Measurements from ENCODE around the gene XPC. TPM values are rescaled to one million over a fixed set of nuclear protein-coding genes. Genes with fewer than 3 reads are reported as not detected.

XPC gene
- total RNA-seq, 1 donor from 2014 or later: 10.4 TPM

- no peak for DNase-seq
- H3K9me3 ChIP-seq (replicated peaks): no peaks in the 10 kb centered on the region
- TF ChIP-seq CTCF (IDR thresholded peaks at IDR 0.05; ENCODE audit: borderline replicate concordance): no peak
- H3K36me3 ChIP-seq: peaks cover 74% of the 10 kb centered on the region
- H3K27ac ChIP-seq (replicated peaks): no peak overlapping the region
- intact Hi-C loops (cut with micrococcal nuclease): no loop called here
- peaks cover 3% of the 10 kb centered on the region for H3K4me1 ChIP-seq
- H3K4me3 ChIP-seq: no peak overlapping the region
- H3K27me3 ChIP-seq (ENCODE audit: low read depth): no peaks in the 10 kb centered on the region
These were observed 7.8 kb downstream of the XPC start for GRCh38 chr3:14170531-14171159.

- intact Hi-C loops (cut with micrococcal nuclease): no loop called here
- no peak overlapping the region for H3K27ac ChIP-seq (replicated peaks)
- no peaks in the 10 kb centered on the region for H3K27me3 ChIP-seq (ENCODE audit: low read depth)
- DNase-seq: no peak
- H3K4me3 ChIP-seq: no peak overlapping the region
- no peaks in the 10 kb centered on the region for H3K4me1 ChIP-seq
- no peak for TF ChIP-seq CTCF (IDR thresholded peaks at IDR 0.05; ENCODE audit: borderline replicate concordance)
- H3K36me3 ChIP-seq: peaks cover 82% of the 10 kb centered on the region
- H3K9me3 ChIP-seq (replicated peaks): no peaks in the 10 kb centered on the region
These were observed 8.5 kb downstream of the XPC start for GRCh38 chr3:14169871-14170270.

- intact Hi-C loops (cut with micrococcal nuclease): no loop called here
- no peaks in the 10 kb centered on the region for H3K9me3 ChIP-seq (replicated peaks)
These were observed 9.0 kb downstream of the XPC start for GRCh38 chr3:14169435-14169834.

GRCh38 chr3:14166877-14167603 lies 11.4 kb downstream of the XPC start:
- Histone ChIP-seq H3K4me1 (no peaks in the 10 kb centered on the region), H3K27me3 (ENCODE audit: low read depth) (no peaks in the 10 kb centered on the region), H3K36me3 (peaks cover 100% of the 10 kb centered on the region), H3K9me3 (replicated peaks) (peaks cover 4% of the 10 kb centered on the region), H3K27ac (replicated peaks) (no peak overlapping the region), H3K4me3 (no peak overlapping the region)
- no peak for DNase-seq
- TF ChIP-seq CTCF (IDR thresholded peaks at IDR 0.05; ENCODE audit: borderline replicate concordance): no peak
- intact Hi-C loops (cut with micrococcal nuclease): no loop called here

More at GRCh38 chr3:14169435-14169834, 9.0 kb downstream of the XPC start:
- TF ChIP-seq CTCF (IDR thresholded peaks at IDR 0.05; ENCODE audit: borderline replicate concordance): no peak
- H3K4me1 ChIP-seq: no peaks in the 10 kb centered on the region
- H3K27ac ChIP-seq (replicated peaks): no peak overlapping the region
- H3K4me3 ChIP-seq: no peak overlapping the region
- no peaks in the 10 kb centered on the region for H3K27me3 ChIP-seq (ENCODE audit: low read depth)
- peaks cover 86% of the 10 kb centered on the region for H3K36me3 ChIP-seq
- no peak for DNase-seq

GRCh38 chr3:14162178-14162577 lies 16.2 kb downstream of the XPC start:
- no peak for DNase-seq
- H3K36me3 ChIP-seq: peaks cover 100% of the 10 kb centered on the region
- no peaks in the 10 kb centered on the region for H3K27me3 ChIP-seq (ENCODE audit: low read depth)
- H3K27ac ChIP-seq (replicated peaks): no peak overlapping the region
- intact Hi-C loops (cut with micrococcal nuclease): no loop called here
- H3K4me3 ChIP-seq: no peak overlapping the region
- no peaks in the 10 kb centered on the region for H3K4me1 ChIP-seq
- H3K9me3 ChIP-seq (replicated peaks): peaks cover 18% of the 10 kb centered on the region
- TF ChIP-seq CTCF (IDR thresholded peaks at IDR 0.05; ENCODE audit: borderline replicate concordance): no peak
